CD4-positive, alpha-beta T cell treated with Interleukin-1 beta for 1 hour (primary cell): ENCODE results near the gene PXDN.

Experiments used
- DNase-seq, 2 donors: peaks; one replicate each; pipeline ENCODE4 v3.0.0-alpha.2; 2020 to 2022

Gene PXDN

GRCh38 chr2:1658394-1659151 lies 85.7 kb downstream of the PXDN start:
- DNase-seq: no peak

GRCh38 chr2:1656961-1657841 lies 87.1 kb downstream of the PXDN start:
- no peak for DNase-seq

- no peak for DNase-seq
Measured at GRCh38 chr2:1656326-1656960, 87.9 kb downstream of the PXDN start.

- DNase-seq: no peak
Measured at GRCh38 chr2:1655461-1655860, 88.9 kb downstream of the PXDN start.

- no peak for DNase-seq
Measured at GRCh38 chr2:1654696-1655374, 89.5 kb downstream of the PXDN start.

- DNase-seq: no peak
Measured at GRCh38 chr2:1653956-1654695, 90.2 kb downstream of the PXDN start.

- no peak for DNase-seq
Measured at GRCh38 chr2:1652034-1652790, 92.1 kb downstream of the PXDN start.

- no peak for DNase-seq
Measured at GRCh38 chr2:1651121-1652033, 92.9 kb downstream of the PXDN start.

- DNase-seq: no peak
Measured at GRCh38 chr2:1650085-1650872, 94.0 kb downstream of the PXDN start.

- DNase-seq: no peak
Measured at GRCh38 chr2:1649103-1650084, 94.9 kb downstream of the PXDN start.

- DNase-seq: no peak
Measured at GRCh38 chr2:1648241-1649102, 95.8 kb downstream of the PXDN start.

GRCh38 chr2:1647417-1648240 lies 96.7 kb downstream of the PXDN start:
- no peak for DNase-seq

GRCh38 chr2:1645761-1646476 lies 98.4 kb downstream of the PXDN start:
- no peak for DNase-seq

- no peak for DNase-seq
Measured at GRCh38 chr2:1644427-1644826, 99.9 kb downstream of the PXDN start.

GRCh38 chr2:1642993-1643619 lies 101.2 kb downstream of the PXDN start:
- DNase-seq: no peak
